Keratinocyte (primary cell): ENCODE data around the gene GABRB2. TPM values are rescaled to one million over a fixed set of nuclear protein-coding genes. Genes with fewer than 3 reads are reported as not detected.

ENCODE experiments used
- DNase-seq: peaks from one replicate; pipeline ENCODE4 v3.0.0-alpha.2; 2011; ENCODE audit warnings: low read depth, missing footprints, low spot score
- FAIRE-seq: peaks from 2 replicates; lab custom pipeline; 2011; peaks lifted over from hg19 to GRCh38; lab: Jason Lieb, UNC
- H2AFZ ChIP-seq: 2 replicates; pipeline ENCODE4 v1.6.0; 2012; ENCODE audit warnings: low read length, control low read depth, inconsistent platforms; ENCODE audit not compliant: control insufficient read depth
- H3K27ac ChIP-seq: 2 replicates; pipeline ENCODE4 v1.5.1; 2011; ENCODE audit warnings: low read length; ENCODE audit not compliant: control insufficient read depth, insufficient read depth
- H3K27me3 ChIP-seq: 3 replicates; pipeline ENCODE4 v1.6.0; 2011; ENCODE audit warnings: low read length; ENCODE audit not compliant: control insufficient read depth, insufficient read depth; ENCODE audit errors: extremely low read depth
- H3K36me3 ChIP-seq, 2 experiments: 2 replicates in 1 of 2; 3 replicates in 1 of 2; pipeline ENCODE4 v1.5.1; 2011; ENCODE audit warnings: low read length in 2 of 2, mild to moderate bottlenecking in 1 of 2; ENCODE audit not compliant: control insufficient read depth in 2 of 2, insufficient read depth in 2 of 2; ENCODE audit errors: extremely low read depth in 1 of 2
- H3K4me1 ChIP-seq: 3 replicates; pipeline ENCODE4 v1.5.1; 2011; ENCODE audit warnings: low read length; ENCODE audit not compliant: control insufficient read depth, insufficient read depth; ENCODE audit errors: extremely low read depth
- H3K4me2 ChIP-seq: 3 replicates; pipeline ENCODE4 v1.6.0; 2011; ENCODE audit warnings: low read depth, low read length; ENCODE audit not compliant: control insufficient read depth, insufficient read depth; ENCODE audit errors: extremely low read depth
- H3K4me3 ChIP-seq, 3 experiments: fragments of 200-600 bp in 1 of 3; sonication (generic) in 1 of 3; 2 replicates in 2 of 3; 3 replicates in 1 of 3; pipeline ENCODE4 v1.5.1; 2011 to 2016; ENCODE audit warnings: low read length in 3 of 3, mild to moderate bottlenecking in 3 of 3, control low read depth in 2 of 3, inconsistent platforms in 1 of 3, low read depth in 1 of 3, mixed read lengths in 1 of 3, mixed run types in 1 of 3, moderate library complexity in 1 of 3; ENCODE audit not compliant: control insufficient read depth in 2 of 3, insufficient read depth in 2 of 3; ENCODE audit errors: extremely low read depth in 1 of 3
- H3K79me2 ChIP-seq: 2 replicates; pipeline ENCODE4 v1.6.0; 2012; ENCODE audit warnings: low read length; ENCODE audit not compliant: control insufficient read depth, insufficient read depth
- H3K9ac ChIP-seq: 3 replicates; pipeline ENCODE4 v1.6.0; 2011; ENCODE audit warnings: low read length; ENCODE audit not compliant: control insufficient read depth, insufficient read depth; ENCODE audit errors: extremely low read depth
- H3K9me1 ChIP-seq: 3 replicates; pipeline ENCODE4 v1.6.0; 2011; ENCODE audit warnings: low read length; ENCODE audit not compliant: control insufficient read depth, insufficient read depth; ENCODE audit errors: extremely low read depth
- H3K9me3 ChIP-seq: 2 replicates; pipeline ENCODE4 v1.5.1; 2012; ENCODE audit warnings: low read depth, low read length; ENCODE audit not compliant: control insufficient read depth
- H4K20me1 ChIP-seq: 3 replicates; pipeline ENCODE4 v1.6.0; 2011; ENCODE audit warnings: low read length; ENCODE audit not compliant: control insufficient read depth, insufficient read depth; ENCODE audit errors: extremely low read depth
- EZH2 ChIP-seq: IDR thresholded peaks from one replicate; pipeline ENCODE4 v1.6.1; 2012; ENCODE audit warnings: inconsistent platforms, mild to moderate bottlenecking, low read length, moderate library complexity
- dilution Hi-C: fragments of 300-500 bp; cut with MboI; formaldehyde crosslinking; loops from one replicate; pipeline ENCODE4 v1.7.0; 2020; ENCODE audit warnings: low sequenced_read_pairs; ENCODE audit not compliant: extremely low pct_ligation_motif_present
- polyA plus RNA-seq, 5 experiments: library from polyadenylated mRNA; depleted of rRNA in 3 of 5; stranded (reverse) in 3 of 5; stranded (forward) in 1 of 5; unstranded in 1 of 5; fragments of >200 nt; gene quantifications; 1 replicate in 1 of 5; 2 replicates in 3 of 5; 3 replicates in 1 of 5; pipeline versions ENCODE4 v1.2.1 to v1.2.3, GENCODE V29; 2011 to 2012; ENCODE audit warnings: missing spikeins in 2 of 5, low read depth in 1 of 5, low replicate concordance in 1 of 5
- TF ChIP-seq, protein P1 (sequence below), 3 experiments: IDR thresholded peaks in 1 of 3; conservative IDR thresholded peaks in 1 of 3; optimal IDR thresholded peaks in 1 of 3; 2 replicates in 2 of 3; 3 replicates in 1 of 3; pipeline versions ENCODE3 to v1.5.1; 2011; ENCODE audit warnings: low read length in 3 of 3, mild to moderate bottlenecking in 3 of 3, moderate library complexity in 2 of 3, control low read depth in 1 of 3, inconsistent platforms in 1 of 3; ENCODE audit not compliant: insufficient read depth in 2 of 3; ENCODE audit errors: extremely low read depth in 1 of 3

GABRB2 gene
- polyA plus RNA-seq, 1 donor (not counting 4 experiments of a cell fraction or from before 2014, with no cell fraction given): not detected

DNA sequence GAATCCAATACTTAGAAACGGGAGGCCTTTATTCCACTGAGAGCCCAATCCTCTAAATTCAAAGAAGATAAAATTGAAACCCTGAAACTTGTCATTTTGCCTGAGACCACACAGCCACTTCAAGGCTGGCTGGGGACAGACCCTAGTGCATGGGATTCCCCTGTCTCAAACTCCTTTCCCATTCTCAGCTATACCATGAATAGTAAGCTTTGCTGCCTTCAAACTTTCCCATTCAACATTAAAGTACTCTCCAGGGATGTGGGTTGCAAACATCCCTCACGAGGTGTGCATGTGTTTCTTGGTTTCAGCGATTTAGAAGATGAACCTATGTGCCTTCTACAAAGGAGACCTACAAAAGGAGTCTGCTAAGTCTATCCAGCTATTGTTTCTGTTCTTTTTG lies 64.6 kb downstream of the GABRB2 start:
- DNase-seq (no peak), FAIRE-seq (no peak)
- Histone ChIP-seq H3K4me3 (no peak overlapping the region), H3K79me2 (no peaks in the 10 kb centered on the region), H3K36me3 (no peaks in the 10 kb centered on the region), H3K27me3 (no peaks in the 10 kb centered on the region), H3K9me3 (no peaks in the 10 kb centered on the region), H3K27ac (no peak overlapping the region), H3K4me1 (no peaks in the 10 kb centered on the region), H3K4me2 (no peak overlapping the region), H3K9ac (no peak overlapping the region), H3K9me1 (no peaks in the 10 kb centered on the region), H4K20me1 (no peaks in the 10 kb centered on the region), H2AFZ (no peak overlapping the region)
- TF ChIP-seq EZH2: no peak
- TF ChIP-seq, protein P1, sequence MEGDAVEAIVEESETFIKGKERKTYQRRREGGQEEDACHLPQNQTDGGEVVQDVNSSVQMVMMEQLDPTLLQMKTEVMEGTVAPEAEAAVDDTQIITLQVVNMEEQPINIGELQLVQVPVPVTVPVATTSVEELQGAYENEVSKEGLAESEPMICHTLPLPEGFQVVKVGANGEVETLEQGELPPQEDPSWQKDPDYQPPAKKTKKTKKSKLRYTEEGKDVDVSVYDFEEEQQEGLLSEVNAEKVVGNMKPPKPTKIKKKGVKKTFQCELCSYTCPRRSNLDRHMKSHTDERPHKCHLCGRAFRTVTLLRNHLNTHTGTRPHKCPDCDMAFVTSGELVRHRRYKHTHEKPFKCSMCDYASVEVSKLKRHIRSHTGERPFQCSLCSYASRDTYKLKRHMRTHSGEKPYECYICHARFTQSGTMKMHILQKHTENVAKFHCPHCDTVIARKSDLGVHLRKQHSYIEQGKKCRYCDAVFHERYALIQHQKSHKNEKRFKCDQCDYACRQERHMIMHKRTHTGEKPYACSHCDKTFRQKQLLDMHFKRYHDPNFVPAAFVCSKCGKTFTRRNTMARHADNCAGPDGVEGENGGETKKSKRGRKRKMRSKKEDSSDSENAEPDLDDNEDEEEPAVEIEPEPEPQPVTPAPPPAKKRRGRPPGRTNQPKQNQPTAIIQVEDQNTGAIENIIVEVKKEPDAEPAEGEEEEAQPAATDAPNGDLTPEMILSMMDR (optimal IDR thresholded peaks at IDR 0.05 in 1 of 3, IDR thresholded peaks at IDR 0.05 in 1 of 3, conservative IDR thresholded peaks at IDR 0.05 in 1 of 3; ENCODE audit: extremely low read depth in 1 of 3, insufficient read depth in 2 of 3, low read length in 3 of 3): no peak
- dilution Hi-C loops: no loop called here

DNA sequence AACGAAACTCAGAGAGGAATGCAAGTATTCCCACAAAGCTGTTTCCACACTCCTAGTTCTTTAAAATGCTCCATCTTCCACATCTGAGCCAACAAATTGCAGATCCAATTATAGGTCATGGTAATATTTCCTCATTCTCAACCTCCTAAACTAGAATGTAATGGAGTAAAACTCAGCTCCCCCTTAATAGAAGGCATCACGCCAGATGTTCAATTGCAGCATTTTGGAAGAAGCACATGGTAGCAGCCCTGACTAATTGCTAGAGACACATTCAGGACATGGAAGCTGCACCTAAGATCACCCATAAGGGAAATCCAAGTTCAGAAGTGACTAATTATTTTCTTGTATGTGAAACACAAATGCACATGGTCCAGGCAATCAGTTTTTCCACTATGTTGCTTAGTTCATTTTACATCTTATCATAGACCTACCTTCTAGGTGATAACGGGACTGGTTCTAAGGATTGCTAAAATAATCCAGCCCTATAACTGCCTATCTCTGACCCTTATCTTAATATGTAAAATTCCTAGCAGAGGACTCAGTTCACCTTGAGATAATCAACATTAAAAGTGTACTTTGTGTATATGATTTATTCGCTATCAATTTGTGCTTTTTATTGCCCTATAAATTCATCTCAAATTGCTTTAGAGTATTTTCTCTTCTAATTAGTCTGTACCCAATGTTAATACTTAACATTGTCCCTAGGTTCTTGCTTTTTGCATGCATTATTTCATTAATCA lies 75.1 kb downstream of the GABRB2 start:
- no peak overlapping the region for H3K27ac ChIP-seq
- no peaks in the 10 kb centered on the region for H3K27me3 ChIP-seq
- TF ChIP-seq EZH2: no peak
- TF ChIP-seq, protein P1 (optimal IDR thresholded peaks at IDR 0.05 in 1 of 3, IDR thresholded peaks at IDR 0.05 in 1 of 3, conservative IDR thresholded peaks at IDR 0.05 in 1 of 3; ENCODE audit: extremely low read depth in 1 of 3, insufficient read depth in 2 of 3, low read length in 3 of 3): no peak
- no peak overlapping the region for H3K4me2 ChIP-seq
- no peak overlapping the region for H3K4me3 ChIP-seq
- H3K9me1 ChIP-seq: no peaks in the 10 kb centered on the region
- H3K9ac ChIP-seq: no peak overlapping the region
- DNase-seq (no peak), FAIRE-seq (no peak)
- no peaks in the 10 kb centered on the region for H4K20me1 ChIP-seq
- no peaks in the 10 kb centered on the region for H3K36me3 ChIP-seq
- dilution Hi-C loops: no loop called here
- no peak overlapping the region for H2AFZ ChIP-seq
- H3K4me1 ChIP-seq: no peaks in the 10 kb centered on the region
- H3K9me3 ChIP-seq: peaks cover 2% of the 10 kb centered on the region
- H3K79me2 ChIP-seq: no peaks in the 10 kb centered on the region
